Transverse colon (tissue), 4 donors: Measurements from ENCODE around the gene SLK. TPM values are rescaled to one million over a fixed set of nuclear protein-coding genes. Genes with fewer than 3 reads are reported as not detected.

Experiments used
- DNase-seq: peaks from one replicate; pipeline ENCODE4 v3.0.0-alpha.2; 2019
- H3K27ac ChIP-seq, 4 donors: fragments of 200-600 bp; sonication (generic); 2 replicates each; pipeline ENCODE4 v1.5.1; 2016 to 2018; ENCODE audit warnings: inconsistent platforms in 4 of 4
- H3K27me3 ChIP-seq: fragments of 200-600 bp; sonication (generic); 2 replicates; pipeline ENCODE4 v1.5.1; 2017; ENCODE audit warnings: inconsistent platforms
- H3K36me3 ChIP-seq, 4 donors: fragments of 200-600 bp; sonication (generic); 2 replicates each; pipeline ENCODE4 v1.5.1; 2017 to 2019; ENCODE audit warnings: inconsistent platforms in 4 of 4
- H3K4me1 ChIP-seq, 4 donors: fragments of 200-600 bp; sonication (generic); 2 replicates each; pipeline ENCODE4 v1.5.1; 2017 to 2020; ENCODE audit warnings: inconsistent platforms in 4 of 4
- H3K4me3 ChIP-seq, 4 donors: fragments of 200-600 bp; sonication (generic); 1 replicate in 1 of 4; 2 replicates in 3 of 4; pipeline versions ENCODE4 v1.5.1 to v1.6.1; 2017 to 2019; ENCODE audit warnings: inconsistent platforms in 4 of 4
- H3K9me3 ChIP-seq, 2 donors: fragments of 200-600 bp; sonication (generic); 2 replicates each; pipeline ENCODE4 v1.5.1; 2017 to 2019; ENCODE audit warnings: inconsistent platforms in 2 of 2
- CTCF ChIP-seq, 5 experiments: fragments of 200-600 bp in 3 of 5; fragments of 450-650 bp in 2 of 5; sonication (generic) in 3 of 5; IDR thresholded peaks; 1 replicate in 2 of 5; 2 replicates in 3 of 5; pipeline ENCODE4 v1.5.1; 2016 to 2017; ENCODE audit warnings: antibody characterized with exemption in 5 of 5, inconsistent platforms in 3 of 5, mild to moderate bottlenecking in 2 of 5, moderate library complexity in 1 of 5
- EP300 ChIP-seq: sonication (generic); formaldehyde crosslinking; IDR thresholded peaks from one replicate; pipeline ENCODE4 v1.6.1; 2017; ENCODE audit warnings: antibody characterized with exemption, low read depth
- POLR2A ChIP-seq: fragments of 450-650 bp; IDR thresholded peaks from one replicate; pipeline ENCODE4 v1.6.1; 2016; ENCODE audit warnings: antibody characterized with exemption, mild to moderate bottlenecking, moderate library complexity
- POLR2AphosphoS5 ChIP-seq, 3 donors: sonication (generic); formaldehyde crosslinking; IDR thresholded peaks; one replicate each; pipeline ENCODE4 v1.6.1; 2016; ENCODE audit warnings: antibody characterized with exemption in 3 of 3
- WGBS, 2 donors: methylation state at CpG; one replicate each; pipeline ENCODE4 v1.1.5; 2018; ENCODE audit warnings: low coverage in 1 of 2; 5-methylcytosine and 5-hydroxymethylcytosine counted together
- in situ Hi-C, 4 donors: fragments of 200-750 bp; cut with MboI; loops; one replicate each; pipeline versions ENCODE4 v1.15.0 to v1.15.1; 2017; ENCODE audit warnings: low sequenced_read_pairs in 3 of 4, low pct_ligation_motif_present in 1 of 4, low pct_unique_long_range_greater_than_20kb in 1 of 4
- intact Hi-C: fragments of 100-400 bp; cut with DNase I; formaldehyde crosslinking; loops from one replicate; pipeline ENCODE4 v1.15.1; 2023; ENCODE audit warnings: low total_unique reads
- total RNA-seq, 4 donors: library from RNA; depleted of rRNA; stranded (reverse); fragments of >200 nt; gene quantifications; one replicate each; pipeline ENCODE4 v1.1.0, GENCODE V29; 2016

Gene SLK
- total RNA-seq, 4 donors from 2014 or later = 33.2 to 76.4 (median 55.7) TPM

- H3K9me3 ChIP-seq = no peaks in the 10 kb centered on the region
- peaks cover 0 to 40% (median 16%) of the 10 kb centered on the region in 4 donors for H3K36me3 ChIP-seq
- no peak for TF ChIP-seq POLR2A
- TF ChIP-seq POLR2AphosphoS5 (IDR thresholded peaks at IDR 0.05) = no peak
- TF ChIP-seq CTCF (IDR thresholded peaks at IDR 0.05) = no peak
- no peak for TF ChIP-seq EP300
- intact Hi-C loops (no loop called here), in situ Hi-C loops (loop anchor here in 1 of 4 donors (25.0 kb wide), 1 partner anchor 183 kb away; no protein-coding TSS in a partner anchor)
- no peaks in the 10 kb centered on the region for H3K27me3 ChIP-seq
- H3K27ac ChIP-seq = no peak overlapping the region
- H3K4me3 ChIP-seq = no peak overlapping the region
- 69 to 81% methylated on average over 4 of the region's 4 CpGs for WGBS, 2 donors
- no peak for DNase-seq
- no peaks in the 10 kb centered on the region for H3K4me1 ChIP-seq
These were observed 62.0 kb downstream of the SLK start for GRCh38 chr10:104028823-104029520.

- no peak overlapping the region for H3K4me3 ChIP-seq
- H3K27ac ChIP-seq = no peak overlapping the region
- H3K9me3 ChIP-seq = no peaks in the 10 kb centered on the region
- no peaks in the 10 kb centered on the region for H3K27me3 ChIP-seq
- peaks cover 0 to 34% (median 14%) of the 10 kb centered on the region in 4 donors for H3K36me3 ChIP-seq
- no peak for DNase-seq
- TF ChIP-seq EP300 = no peak
- no peak for TF ChIP-seq POLR2AphosphoS5 (IDR thresholded peaks at IDR 0.05)
- no peak for TF ChIP-seq CTCF (IDR thresholded peaks at IDR 0.05)
- 83 to 92% methylated on average over 6 of the region's 6 CpGs for WGBS, 2 donors
- intact Hi-C loops (no loop called here), in situ Hi-C loops (loop anchor here in 1 of 4 donors (25.0 kb wide), 1 partner anchor 183 kb away; no protein-coding TSS in a partner anchor)
- H3K4me1 ChIP-seq = no peaks in the 10 kb centered on the region
These were observed 62.6 kb downstream of the SLK start for GRCh38 chr10:104029521-104029860.

- Histone ChIP-seq H3K27ac (no peak overlapping the region), H3K4me1 (no peaks in the 10 kb centered on the region), H3K36me3 (peaks cover 0 to 24% (median 5%) of the 10 kb centered on the region in 4 donors), H3K27me3 (no peaks in the 10 kb centered on the region), H3K4me3 (no peak overlapping the region), H3K9me3 (no peaks in the 10 kb centered on the region)
- 86% methylated on average over 2 of the region's 2 CpGs; no CpG with 5 or more reads in 1 of the 2 donors for WGBS, 2 donors
- DNase-seq = no peak
- intact Hi-C loops (no loop called here), in situ Hi-C loops (loop anchor here in 1 of 4 donors (25.0 kb wide), 1 partner anchor 181 kb away; no protein-coding TSS in a partner anchor)
- TF ChIP-seq EP300 = no peak
These were observed 64.7 kb downstream of the SLK start for GRCh38 chr10:104031631-104032030.

- H3K4me1 ChIP-seq = no peaks in the 10 kb centered on the region
- no peak overlapping the region for H3K4me3 ChIP-seq
- in situ Hi-C loops (loop anchor here in 1 of 4 donors (25.0 kb wide), 1 partner anchor 180 kb away; no protein-coding TSS in a partner anchor), intact Hi-C loops (no loop called here)
- no peak for TF ChIP-seq POLR2AphosphoS5 (IDR thresholded peaks at IDR 0.05)
- no peak for TF ChIP-seq EP300
- TF ChIP-seq POLR2A = no peak
- TF ChIP-seq CTCF (IDR thresholded peaks at IDR 0.05) = no peak
- no peaks in the 10 kb centered on the region for H3K9me3 ChIP-seq
- H3K36me3 ChIP-seq = peaks cover 0 to 24% (median 3%) of the 10 kb centered on the region in 4 donors
- no peak for DNase-seq
- 84 to 90% methylated on average over 3 to 7 of the region's 7 CpGs for WGBS, 2 donors
- H3K27me3 ChIP-seq = no peaks in the 10 kb centered on the region
- H3K27ac ChIP-seq = no peak overlapping the region
These were observed 65.3 kb downstream of the SLK start for GRCh38 chr10:104032144-104032775.
